ENCODE results near the gene ITGA3.
A peak's percentile ranks its signal among the peaks of the same experiment; 100 is the strongest.
"Not testable (repeated sequence)": the region's sequence is repeated elsewhere in the genome, so short reads cannot be mapped to it uniquely, and the experiment has no call there.

ITGA3 gene

GRCh38 chr17:50052822-50053653 is 2.9 kb upstream of the ITGA3 start:
- no peak for DNase-seq

GRCh38 chr17:50053654-50053960 is 2.3 kb upstream of the ITGA3 start:
- DNase-seq, result no peak

- DNase-seq, result no peak
These were observed 870 bp upstream of the ITGA3 start for GRCh38 chr17:50055055-50055425.

- peak; percentile 85 for DNase-seq
These were observed 479 bp downstream of the ITGA3 start for GRCh38 chr17:50056217-50056960.

GRCh38 chr17:50056961-50057330 is 1.0 kb downstream of the ITGA3 start:
- DNase-seq, result no peak

- no peak for DNase-seq
These were observed 1.6 kb downstream of the ITGA3 start for GRCh38 chr17:50057521-50057991.

GRCh38 chr17:50058296-50058953 is 2.5 kb downstream of the ITGA3 start:
- DNase-seq, result no peak

GRCh38 chr17:50059256-50059655 is 3.3 kb downstream of the ITGA3 start:
- DNase-seq, result no peak

GRCh38 chr17:50059759-50060273 is 3.9 kb downstream of the ITGA3 start:
- DNase-seq, result no peak

- DNase-seq, result no peak
These were observed 5.2 kb downstream of the ITGA3 start for GRCh38 chr17:50060951-50061712.

- not testable (repeated sequence) for DNase-seq
These were observed 5.8 kb downstream of the ITGA3 start for GRCh38 chr17:50061713-50062045.

- DNase-seq, result no peak
These were observed 6.7 kb downstream of the ITGA3 start for GRCh38 chr17:50062293-50063243.

- DNase-seq, result no peak
These were observed 7.8 kb downstream of the ITGA3 start for GRCh38 chr17:50063561-50064252.

GRCh38 chr17:50064253-50065001 is 8.5 kb downstream of the ITGA3 start:
- peak; percentile 44 for DNase-seq

GRCh38 chr17:50065056-50065455 is 9.1 kb downstream of the ITGA3 start:
- DNase-seq, result no peak

- no peak for DNase-seq
These were observed 11.1 kb downstream of the ITGA3 start for GRCh38 chr17:50066995-50067394.

- no peak for DNase-seq
These were observed 12.1 kb downstream of the ITGA3 start for GRCh38 chr17:50067996-50068395.

- DNase-seq, result no peak
These were observed 15.2 kb downstream of the ITGA3 start for GRCh38 chr17:50070908-50071680.

- DNase-seq, result no peak
These were observed 15.8 kb downstream of the ITGA3 start for GRCh38 chr17:50071692-50072091.

GRCh38 chr17:50072130-50072529 is 16.2 kb downstream of the ITGA3 start:
- DNase-seq, result no peak

All from retina (tissue), 1 donor.